HFFc6 (cell line): ENCODE measurements around the gene CNTN6. TPM values are rescaled to one million over a fixed set of nuclear protein-coding genes. Genes with fewer than 3 reads are reported as not detected.

Source experiments
- DNase-seq: peaks from one replicate; pipeline ENCODE4 v3.0.0-alpha.2; 2018
- H3K27ac Mint-ChIP-seq: 2 replicates; pipeline ENCODE4 v1.8.0; 2020; ENCODE audit warnings: mild to moderate bottlenecking, mixed read lengths
- H3K27me3 Mint-ChIP-seq: 2 replicates; pipeline ENCODE4 v1.8.0; 2021; ENCODE audit warnings: mild to moderate bottlenecking, moderate library complexity, mixed read lengths; ENCODE audit not compliant: insufficient read depth
- H3K36me3 Mint-ChIP-seq: 2 replicates; pipeline ENCODE4 v1.8.0; 2021; ENCODE audit warnings: low read depth, mixed read lengths
- H3K4me1 Mint-ChIP-seq: 2 replicates; pipeline ENCODE4 v1.8.0; 2020; ENCODE audit warnings: low read depth, mixed read lengths
- H3K4me3 Mint-ChIP-seq: 2 replicates; pipeline ENCODE4 v1.8.0; 2020; ENCODE audit warnings: mild to moderate bottlenecking, moderate library complexity, mixed read lengths
- H3K9me3 Mint-ChIP-seq: 2 replicates; pipeline ENCODE4 v1.8.0; 2020; ENCODE audit warnings: mild to moderate bottlenecking, mixed read lengths
- total RNA-seq, 6 experiments: library from RNA; stranded (reverse); fragmentation: NEBNext Ultra II Directional; extraction: Animal tissue kit (Norgen Biotek cat#: 25700); gene quantifications; 2 replicates in 1 of 6; 3 replicates in 5 of 6; pipeline ENCODE4 v1.2.3, GENCODE V29; 2021
- TF ChIP-seq, protein P1 (sequence below): fragments of 200-600 bp; sonication (generic); IDR thresholded peaks from 2 replicates; pipeline ENCODE4 v1.5.0; 2021; ENCODE audit warnings: antibody characterized with exemption, mild to moderate bottlenecking

CNTN6 gene
- total RNA-seq, 6 experiments from 2014 or later: not detected

GRCh38 chr3:1138036-1138435, 45.2 kb downstream of the CNTN6 start:
- no peak overlapping the region for H3K4me3 Mint-ChIP-seq
- TF ChIP-seq, protein P1, sequence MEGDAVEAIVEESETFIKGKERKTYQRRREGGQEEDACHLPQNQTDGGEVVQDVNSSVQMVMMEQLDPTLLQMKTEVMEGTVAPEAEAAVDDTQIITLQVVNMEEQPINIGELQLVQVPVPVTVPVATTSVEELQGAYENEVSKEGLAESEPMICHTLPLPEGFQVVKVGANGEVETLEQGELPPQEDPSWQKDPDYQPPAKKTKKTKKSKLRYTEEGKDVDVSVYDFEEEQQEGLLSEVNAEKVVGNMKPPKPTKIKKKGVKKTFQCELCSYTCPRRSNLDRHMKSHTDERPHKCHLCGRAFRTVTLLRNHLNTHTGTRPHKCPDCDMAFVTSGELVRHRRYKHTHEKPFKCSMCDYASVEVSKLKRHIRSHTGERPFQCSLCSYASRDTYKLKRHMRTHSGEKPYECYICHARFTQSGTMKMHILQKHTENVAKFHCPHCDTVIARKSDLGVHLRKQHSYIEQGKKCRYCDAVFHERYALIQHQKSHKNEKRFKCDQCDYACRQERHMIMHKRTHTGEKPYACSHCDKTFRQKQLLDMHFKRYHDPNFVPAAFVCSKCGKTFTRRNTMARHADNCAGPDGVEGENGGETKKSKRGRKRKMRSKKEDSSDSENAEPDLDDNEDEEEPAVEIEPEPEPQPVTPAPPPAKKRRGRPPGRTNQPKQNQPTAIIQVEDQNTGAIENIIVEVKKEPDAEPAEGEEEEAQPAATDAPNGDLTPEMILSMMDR: no peak
- H3K36me3 Mint-ChIP-seq: no peaks in the 10 kb centered on the region
- no peak for DNase-seq
- no peak overlapping the region for H3K27ac Mint-ChIP-seq
- H3K27me3 Mint-ChIP-seq: no peaks in the 10 kb centered on the region
- H3K4me1 Mint-ChIP-seq: no peaks in the 10 kb centered on the region
- peaks cover 48% of the 10 kb centered on the region for H3K9me3 Mint-ChIP-seq

DNA sequence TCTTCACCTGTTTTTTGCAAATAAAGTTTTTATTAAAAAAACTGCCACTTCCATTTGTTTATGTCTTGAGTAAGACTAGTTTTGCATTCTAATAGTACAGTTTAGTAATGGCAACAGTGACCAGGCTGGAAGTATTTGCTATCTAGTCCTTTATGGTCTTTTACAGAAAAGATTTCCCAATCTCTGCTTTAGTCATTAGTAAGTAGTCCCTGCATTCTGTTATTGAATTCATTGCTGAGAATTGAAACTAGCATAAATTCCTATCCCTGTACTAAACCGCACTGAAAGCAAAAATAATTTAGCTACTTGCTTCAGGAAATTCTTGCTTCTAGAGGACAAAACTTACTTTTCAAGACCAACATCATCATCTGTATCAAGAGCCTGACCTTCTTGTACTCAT, 46.2 kb downstream of the CNTN6 start:
- TF ChIP-seq, protein P1: no peak
- DNase-seq: no peak
- no peaks in the 10 kb centered on the region for H3K36me3 Mint-ChIP-seq
- peaks cover 50% of the 10 kb centered on the region for H3K9me3 Mint-ChIP-seq
- H3K4me3 Mint-ChIP-seq: no peak overlapping the region
- H3K27me3 Mint-ChIP-seq: no peaks in the 10 kb centered on the region
- H3K4me1 Mint-ChIP-seq: no peaks in the 10 kb centered on the region
- no peak overlapping the region for H3K27ac Mint-ChIP-seq

DNA sequence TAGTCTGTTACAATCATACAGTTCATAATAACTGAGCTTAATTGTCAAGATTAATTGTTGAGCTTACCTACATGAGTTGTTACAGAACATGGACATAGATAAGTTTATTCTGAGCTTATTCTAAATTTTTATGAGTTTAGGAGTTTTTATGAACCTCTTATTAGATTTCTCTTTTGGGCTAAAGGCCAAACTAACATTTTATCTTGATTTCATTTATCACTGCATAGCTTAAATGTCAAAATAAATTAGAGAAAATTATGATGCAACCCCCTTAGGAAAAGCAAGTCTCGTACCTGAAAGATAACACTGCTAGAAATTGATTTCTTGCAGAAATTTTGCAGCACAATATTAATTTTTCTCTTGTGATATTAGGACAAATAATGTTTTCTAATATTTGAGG, 54.5 kb downstream of the CNTN6 start:
- H3K4me1 Mint-ChIP-seq: no peaks in the 10 kb centered on the region
- DNase-seq: no peak
- no peak overlapping the region for H3K4me3 Mint-ChIP-seq
- no peak overlapping the region for H3K27ac Mint-ChIP-seq
- no peaks in the 10 kb centered on the region for H3K36me3 Mint-ChIP-seq
- TF ChIP-seq, protein P1: no peak
- H3K9me3 Mint-ChIP-seq: peaks cover 32% of the 10 kb centered on the region
- no peaks in the 10 kb centered on the region; the same call in 1 of the 2 replicates for H3K27me3 Mint-ChIP-seq

- no peaks in the 10 kb centered on the region for H3K4me1 Mint-ChIP-seq
- peaks cover 31% of the 10 kb centered on the region for H3K9me3 Mint-ChIP-seq
- H3K36me3 Mint-ChIP-seq: no peaks in the 10 kb centered on the region
- H3K4me3 Mint-ChIP-seq: no peak overlapping the region
- DNase-seq: no peak
- TF ChIP-seq, protein P1: no peak
- H3K27me3 Mint-ChIP-seq: no peaks in the 10 kb centered on the region; the same call in 1 of the 2 replicates
- H3K27ac Mint-ChIP-seq: no peak overlapping the region
These were observed 55.0 kb downstream of the CNTN6 start for GRCh38 chr3:1147819-1148218.

- Mint-ChIP-seq H3K36me3 (peaks cover 4% of the 10 kb centered on the region; the same call in 1 of the 2 replicates), H3K9me3 (peaks cover 38% of the 10 kb centered on the region), H3K27me3 (no peaks in the 10 kb centered on the region), H3K4me3 (no peak overlapping the region), H3K4me1 (no peaks in the 10 kb centered on the region), H3K27ac (no peak overlapping the region)
- no peak for DNase-seq
- TF ChIP-seq, protein P1: no peak
These were observed 71.3 kb downstream of the CNTN6 start for GRCh38 chr3:1164101-1164500.

GRCh38 chr3:1171320-1171719, 78.5 kb downstream of the CNTN6 start:
- Mint-ChIP-seq H3K4me3 (no peak overlapping the region), H3K27me3 (no peaks in the 10 kb centered on the region), H3K4me1 (no peaks in the 10 kb centered on the region), H3K27ac (no peak overlapping the region), H3K9me3 (peaks cover 56% of the 10 kb centered on the region), H3K36me3 (0 out of 2 replicates have a peak, but pooled peaks cover 5% of the 10 kb centered on the region)
- no peak for DNase-seq
- TF ChIP-seq, protein P1: no peak
